AG08395 (cell line): ENCODE results near the gene ZNF576.
A peak's percentile ranks its signal among the peaks of the same experiment; 100 is the strongest.
"Not testable (repeated sequence)": the region's sequence is repeated elsewhere in the genome, so short reads cannot be mapped to it uniquely, and the experiment has no call there.

ENCODE experiments used
- DNase-seq: peaks from one replicate; pipeline ENCODE4 v3.0.0; 2012; ENCODE audit warnings: mixed read lengths, low spot score

ZNF576 gene

DNA sequence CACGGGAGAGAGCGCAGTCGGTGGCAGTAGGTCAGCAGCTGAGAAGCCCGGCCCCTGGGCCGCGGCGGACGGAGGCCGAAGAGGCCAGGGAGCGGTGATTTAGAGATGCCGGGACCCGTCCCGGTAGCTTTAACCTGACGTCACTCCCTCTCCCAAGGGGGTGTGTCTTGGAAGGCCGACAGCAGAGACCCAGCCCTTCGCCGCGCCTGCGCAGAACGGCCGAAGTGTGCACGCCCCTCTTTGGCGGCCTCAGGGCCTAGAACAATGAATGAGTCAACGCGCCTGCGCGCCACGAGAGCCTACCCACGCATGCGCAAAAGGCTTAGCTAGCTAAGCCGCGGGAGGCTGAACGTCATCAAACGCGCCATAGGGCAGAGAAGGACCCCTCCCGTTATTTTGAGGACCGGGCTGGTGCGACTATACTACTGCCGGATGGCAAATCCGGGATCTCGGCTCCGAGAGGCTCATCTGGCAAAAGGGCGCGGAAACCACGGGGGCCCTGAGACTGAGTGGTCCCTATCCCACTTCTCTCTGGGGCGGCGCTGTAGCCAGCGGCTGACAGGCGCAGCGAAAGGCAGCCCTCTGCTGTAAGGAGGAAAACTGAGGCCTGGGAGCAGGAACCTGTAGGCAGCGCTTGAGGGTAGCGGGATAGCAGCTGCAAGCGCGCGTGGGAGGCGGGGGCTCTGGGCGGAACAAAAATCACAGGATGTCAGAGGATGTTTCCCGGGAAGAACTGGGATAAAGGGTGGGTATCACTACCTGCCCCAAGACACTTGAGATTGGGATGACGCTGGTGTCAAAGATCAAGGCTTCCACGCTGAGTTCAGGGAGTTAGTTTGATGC is at the start of gene ZNF576, which contains the start of gene IRGQ:
TSS of gene ZNF576 (plus strand) at position 597 of the 843 bp plus-strand sequence. CDS start 514 bp downstream, outside the sequence.
TSS of gene IRGQ (minus strand) at position 136 of the 843 bp plus-strand sequence. CDS start 796 bp downstream, outside the sequence.
- peak; percentile 100 for DNase-seq

DNA sequence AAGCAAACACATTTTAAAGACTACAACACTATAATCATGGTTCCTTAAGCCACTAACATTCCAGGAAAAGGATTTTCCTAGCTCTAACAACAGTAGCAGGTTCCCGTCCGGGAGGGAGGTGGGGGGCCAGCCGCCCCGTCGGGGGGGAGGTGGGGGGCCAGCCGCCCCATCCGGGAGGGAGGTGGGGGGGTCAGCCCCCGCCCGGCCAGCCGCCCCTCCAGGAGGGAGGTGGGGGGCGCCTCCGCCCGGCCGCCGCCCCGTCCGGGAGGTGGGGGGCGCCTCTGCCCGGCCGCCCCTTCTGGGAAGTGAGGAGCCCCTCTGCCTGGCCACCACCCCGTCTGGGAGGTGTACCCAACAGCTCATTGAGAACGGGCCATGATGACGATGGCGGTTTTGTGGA is 48.5 kb upstream of the ZNF576 start:
- not testable (repeated sequence) for DNase-seq

DNA sequence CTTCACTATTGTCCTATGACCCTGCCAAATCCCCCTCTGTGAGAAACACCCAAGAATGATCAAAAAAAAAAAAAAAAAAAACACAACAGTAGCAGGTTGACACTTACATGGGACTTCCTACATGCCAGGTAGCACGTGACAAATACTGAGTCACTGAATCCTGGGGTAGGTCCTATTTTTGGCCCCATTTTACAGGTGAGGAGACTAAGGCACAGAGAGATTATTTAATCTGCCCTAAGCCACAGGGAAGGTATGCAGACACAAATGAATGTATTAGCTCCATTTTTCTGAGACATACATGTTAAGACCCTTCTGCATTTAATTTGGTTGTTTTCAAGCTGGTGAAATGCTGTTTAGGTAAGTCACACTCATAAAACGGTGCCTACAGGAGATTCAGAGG is 47.7 kb upstream of the ZNF576 start:
- no peak for DNase-seq

DNA sequence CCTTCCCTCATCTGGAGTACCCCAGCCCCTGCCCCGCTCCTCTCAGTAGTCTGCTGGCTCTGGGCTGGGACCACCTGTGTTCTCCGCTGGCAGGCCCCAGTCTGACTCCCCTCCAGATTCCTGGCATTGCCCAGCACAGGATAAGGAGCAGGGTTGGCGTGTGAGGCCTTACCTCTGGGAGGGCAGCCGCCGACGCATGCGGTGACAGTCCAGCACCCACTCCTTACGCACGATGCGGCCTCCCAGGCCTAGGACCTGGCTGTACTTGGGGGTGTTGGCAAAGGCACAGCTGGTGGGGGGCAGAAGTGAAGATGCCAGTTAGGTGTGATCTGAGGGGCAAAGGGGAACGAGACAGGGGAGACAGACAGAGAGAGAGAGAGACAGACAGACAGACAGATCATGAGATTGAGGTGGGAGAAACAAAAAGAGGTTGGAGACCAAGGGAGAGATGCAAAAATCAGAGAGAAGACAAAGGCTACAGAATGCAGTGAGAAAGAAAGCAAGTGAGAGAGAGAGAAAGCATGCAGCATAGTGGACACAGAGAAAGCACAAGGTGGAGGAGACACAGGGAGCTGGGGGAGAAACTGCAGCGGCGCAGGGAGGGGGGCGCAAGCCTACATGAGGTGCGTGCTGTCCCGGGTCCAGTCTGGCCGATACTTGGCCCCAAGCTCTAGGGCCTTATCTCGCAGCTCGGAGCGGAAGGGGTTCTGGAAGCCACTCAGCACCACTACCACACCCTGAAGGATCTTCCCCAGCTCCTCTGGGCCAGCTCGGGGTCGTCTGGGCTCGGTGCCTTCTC is 44.8 kb upstream of the ZNF576 start:
- DNase-seq: no peak

- no peak for DNase-seq
Observed at GRCh38 chr19:43552198-43552450, 44.3 kb upstream of the ZNF576 start.

- DNase-seq: no peak
Observed at GRCh38 chr19:43552616-43553015, 43.8 kb upstream of the ZNF576 start.

GRCh38 chr19:43553656-43554055 is 42.7 kb upstream of the ZNF576 start:
- DNase-seq: no peak

GRCh38 chr19:43554317-43554895 is 42.0 kb upstream of the ZNF576 start:
- no peak for DNase-seq

DNA sequence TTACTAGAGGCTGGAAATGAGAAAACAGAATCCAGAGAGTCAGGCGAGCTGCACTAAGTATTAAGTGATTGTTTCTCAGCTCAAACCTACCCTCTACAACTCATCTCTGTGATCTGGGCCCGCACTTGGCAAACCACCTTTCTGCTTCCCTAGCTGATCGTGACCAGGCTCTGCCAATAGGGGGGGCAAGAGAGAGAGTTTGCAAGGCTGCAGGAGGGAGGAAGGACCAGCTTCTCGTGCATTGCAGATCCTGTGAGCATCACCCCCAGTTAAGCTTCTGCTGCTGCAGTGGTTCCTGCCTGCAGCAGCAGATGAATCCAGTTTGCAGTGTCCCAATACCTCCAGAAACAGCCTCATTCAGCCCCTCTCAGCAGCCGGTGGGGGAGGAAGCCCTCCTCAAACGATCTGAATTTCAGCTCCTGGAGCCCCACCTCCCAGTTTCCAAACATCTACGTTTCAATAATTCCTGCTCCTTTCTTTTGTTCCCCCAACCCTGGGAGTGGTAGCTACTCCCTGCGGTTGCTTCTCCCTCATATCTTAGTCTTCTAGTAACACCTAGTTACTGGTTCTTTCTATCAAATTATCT is 41.1 kb upstream of the ZNF576 start:
- peak; percentile 87 for DNase-seq

GRCh38 chr19:43560687-43561086 is 35.7 kb upstream of the ZNF576 start:
- peak; percentile 17 for DNase-seq

DNA sequence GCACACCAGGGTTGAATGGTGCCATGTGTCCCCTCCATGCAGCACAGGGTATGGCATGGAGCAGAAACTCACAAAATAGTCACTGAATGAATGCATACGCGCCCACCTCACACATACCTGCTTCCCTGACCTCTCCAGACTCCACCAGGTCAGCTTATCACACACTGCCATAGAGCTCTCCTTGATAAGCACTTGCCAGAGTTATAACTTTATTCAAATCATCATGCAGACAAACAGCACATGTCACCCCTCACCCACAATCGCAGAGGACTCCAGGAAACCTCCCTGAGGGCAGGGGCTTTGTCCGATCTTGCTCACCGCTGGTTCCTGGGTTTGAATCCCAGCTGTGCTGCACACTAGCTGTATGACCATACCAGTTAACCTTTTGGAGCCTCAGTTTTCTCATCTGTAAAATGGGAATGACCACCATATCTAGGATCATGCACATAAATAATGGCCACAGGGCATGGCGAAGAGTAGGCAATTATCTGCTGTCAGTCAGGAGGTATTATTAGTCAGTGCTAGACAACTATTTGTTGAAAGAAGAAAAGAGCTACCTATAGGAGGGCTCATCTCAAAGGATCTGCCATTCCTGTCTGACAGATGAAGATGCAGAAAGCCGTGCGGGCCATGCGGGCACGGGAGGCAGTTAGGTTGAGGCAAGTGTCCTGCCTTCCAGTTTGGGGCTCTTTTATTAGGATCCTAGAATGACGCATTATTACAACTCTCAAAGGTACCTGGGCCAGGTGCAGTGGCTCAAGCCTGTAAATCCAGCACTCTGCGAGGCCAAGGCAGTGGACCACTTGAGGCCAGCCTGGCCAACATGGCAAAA is 35.0 kb upstream of the ZNF576 start:
- DNase-seq: no peak

DNA sequence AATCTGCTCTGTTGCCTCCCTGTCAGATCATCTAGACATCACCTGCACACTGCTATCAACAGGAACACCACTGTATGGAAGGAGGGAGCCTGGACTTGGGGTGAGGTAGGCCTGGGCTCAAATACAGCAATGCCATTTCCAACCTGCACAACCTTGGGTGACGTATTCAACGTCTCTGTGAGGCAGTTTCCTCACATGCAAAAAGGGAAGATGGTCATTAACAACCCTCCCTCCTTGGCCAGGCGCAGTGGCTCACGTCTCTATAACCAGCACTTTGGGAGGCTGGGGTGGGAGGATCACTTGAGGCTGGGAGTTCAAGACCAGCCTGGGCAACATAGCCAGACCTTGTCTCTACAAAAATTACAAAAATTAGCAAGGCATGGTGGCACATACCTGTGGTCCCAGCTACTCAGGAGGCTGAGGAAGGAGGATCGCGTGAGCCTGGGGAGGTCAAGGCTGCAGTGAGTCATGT is 34.1 kb upstream of the ZNF576 start:
- DNase-seq: no peak

DNA sequence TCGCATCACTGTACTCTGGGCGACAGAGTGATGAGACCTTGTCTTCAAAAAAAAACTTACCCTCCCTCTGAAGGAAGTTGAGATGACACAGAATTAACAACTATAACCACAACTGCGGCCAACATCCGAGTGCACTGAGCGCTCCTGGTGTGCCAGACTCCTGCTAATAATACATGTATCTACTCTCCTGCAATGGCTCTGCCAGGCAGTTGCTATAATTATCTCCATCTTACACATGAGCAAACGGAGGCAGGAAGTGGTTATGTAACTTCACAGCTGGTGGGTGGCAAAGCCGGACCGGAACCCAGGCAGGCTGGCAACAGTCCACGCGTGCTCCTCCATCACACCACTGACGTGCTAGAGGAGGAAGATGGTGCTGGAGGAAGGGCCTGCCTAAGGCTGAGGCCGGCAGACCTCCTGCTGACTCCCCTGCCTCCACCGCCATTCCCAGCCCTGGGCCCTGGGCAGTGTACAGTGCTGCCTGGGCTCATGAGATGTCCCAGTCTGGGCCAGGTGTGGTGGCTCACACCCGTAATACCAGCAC is 33.6 kb upstream of the ZNF576 start:
- DNase-seq: peak; percentile 78

GRCh38 chr19:43563816-43564457 is 32.5 kb upstream of the ZNF576 start:
- DNase-seq: no peak

DNA sequence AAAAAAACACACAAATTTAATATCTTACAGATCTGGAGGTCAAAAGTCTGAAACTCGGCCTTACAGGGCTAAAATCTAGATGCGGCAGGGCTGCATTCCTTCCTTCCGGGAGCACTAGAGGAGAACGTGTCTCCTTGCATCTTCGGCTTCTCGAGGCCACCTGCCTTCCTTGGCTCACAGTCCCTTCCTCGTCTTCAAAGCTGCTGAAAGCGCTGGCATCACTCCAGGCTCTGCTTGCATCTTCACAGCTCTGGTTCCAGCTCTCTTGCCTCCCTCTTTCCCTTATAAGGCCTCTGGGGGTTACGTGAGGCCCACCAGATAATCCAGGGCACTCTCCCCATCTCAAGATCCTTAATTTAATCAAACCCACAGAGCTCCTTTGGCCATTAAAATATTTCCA is 31.6 kb upstream of the ZNF576 start:
- DNase-seq: no peak

GRCh38 chr19:43569657-43570056 is 26.7 kb upstream of the ZNF576 start:
- DNase-seq: no peak

- DNase-seq: no peak
Observed at GRCh38 chr19:43570174-43570791, 26.1 kb upstream of the ZNF576 start.

DNA sequence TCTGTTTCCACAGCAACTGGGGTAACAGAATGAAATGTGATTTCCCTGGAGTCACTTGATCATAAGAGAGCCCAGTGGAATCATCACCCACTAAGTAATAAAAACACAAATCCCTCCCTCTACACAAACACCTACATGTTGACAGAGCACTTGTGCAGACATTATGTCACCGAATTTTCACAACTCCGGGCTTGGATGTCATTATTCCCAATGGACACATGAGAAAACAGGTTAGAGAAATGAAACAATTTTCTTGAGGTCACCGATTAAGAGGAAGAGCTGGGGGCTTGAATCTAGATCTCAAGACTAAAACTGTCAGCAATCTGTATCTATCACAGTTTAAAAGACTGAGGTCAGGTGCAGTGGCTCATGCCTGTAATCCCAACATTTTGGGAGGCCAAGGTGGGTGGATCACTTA is 24.2 kb upstream of the ZNF576 start:
- no peak for DNase-seq

DNA sequence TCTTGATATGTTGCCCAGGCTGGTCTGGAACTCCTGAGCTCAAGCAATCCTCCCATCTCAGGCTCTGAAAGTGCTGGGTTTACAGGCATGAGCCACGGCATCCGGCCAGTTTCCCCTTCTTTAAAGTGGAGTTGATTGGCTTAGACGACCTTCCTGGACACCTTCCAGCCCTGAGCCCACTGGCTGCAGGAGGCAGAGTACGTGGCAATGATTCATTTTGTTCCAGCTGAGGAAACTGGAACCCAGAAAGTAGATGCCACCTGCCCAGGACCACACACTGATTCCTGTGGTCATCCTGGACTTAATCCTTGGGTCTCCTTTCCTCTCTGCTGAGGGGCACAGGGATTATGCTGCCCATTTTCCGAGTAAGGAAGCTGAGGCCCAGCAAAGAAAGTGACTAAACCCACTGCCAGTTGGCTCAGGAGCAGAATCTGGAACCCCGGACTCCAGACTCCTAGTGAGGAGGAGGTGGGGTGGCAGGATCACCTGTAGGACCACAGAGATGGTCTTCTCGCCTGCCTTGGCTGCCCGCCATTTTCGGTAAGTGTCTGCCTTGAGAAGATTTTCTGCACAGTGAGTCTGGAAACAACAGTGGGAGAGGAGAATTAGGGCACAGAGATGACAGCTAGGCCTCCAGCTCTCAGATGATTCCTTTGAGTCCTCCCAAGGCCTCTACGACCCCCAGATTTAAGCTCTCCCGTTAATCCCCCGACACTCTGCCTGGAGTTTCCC is 21.8 kb upstream of the ZNF576 start:
- DNase-seq: no peak
